ENCODE measurements around the gene SLC20A1.

The SLC20A1 gene

DNA sequence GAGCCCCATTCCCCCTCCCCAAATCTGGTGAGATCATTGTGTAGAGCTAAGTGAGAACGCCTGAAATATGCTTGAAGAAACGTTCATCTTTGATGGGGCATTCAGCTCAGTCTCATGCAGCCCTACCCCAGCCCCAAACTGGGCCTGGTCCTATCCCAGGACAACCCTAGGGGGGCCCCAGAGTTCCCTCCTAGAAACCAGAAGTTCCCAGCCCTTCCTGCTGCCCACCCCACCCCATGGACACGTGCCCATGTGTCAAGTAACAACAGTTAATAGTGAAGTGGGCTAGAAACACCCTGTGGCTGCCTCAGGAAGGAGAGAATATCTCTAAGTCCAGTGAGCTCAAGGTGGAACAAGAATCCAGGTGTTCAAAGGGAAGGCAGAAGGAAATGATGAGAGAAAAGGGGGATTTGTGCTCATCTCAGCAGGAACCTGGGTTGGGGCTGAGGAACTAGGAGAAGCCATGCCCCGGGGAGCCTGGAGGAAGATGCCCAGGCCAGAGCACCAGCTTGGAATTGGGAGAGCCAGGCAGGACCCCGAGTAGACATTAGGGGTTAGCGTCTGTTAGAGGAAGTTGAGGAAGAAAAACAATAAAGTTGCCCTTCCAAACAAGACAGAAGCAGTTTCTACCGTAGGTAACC lies 20.1 kb upstream of the SLC20A1 start:
- DNase-seq (ENCODE audit: low spot score), result no peak

DNA sequence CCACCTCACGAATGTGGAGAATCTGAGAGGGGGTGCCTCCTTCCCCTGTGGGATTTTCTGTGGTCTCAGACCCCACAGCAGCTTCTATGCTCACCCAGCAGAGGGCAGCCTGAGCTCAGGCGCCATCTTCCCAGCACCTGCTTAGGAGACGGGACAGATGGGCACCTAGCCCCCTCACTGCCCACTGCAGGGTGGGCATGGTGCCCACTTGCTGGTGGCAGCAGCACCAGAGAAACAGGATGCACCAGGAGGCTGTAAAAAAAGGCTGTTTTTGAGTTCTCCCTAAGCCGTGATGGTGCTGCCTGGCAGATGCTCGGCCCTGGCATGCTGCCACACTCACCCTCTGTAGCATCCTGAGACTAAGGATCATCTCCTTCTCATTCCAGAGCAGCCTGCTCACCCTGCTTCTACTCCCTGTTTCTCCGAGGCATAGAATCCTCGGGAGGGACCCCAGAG lies 19.1 kb upstream of the SLC20A1 start:
- peak; percentile 86 for DNase-seq (ENCODE audit: low spot score)

DNA sequence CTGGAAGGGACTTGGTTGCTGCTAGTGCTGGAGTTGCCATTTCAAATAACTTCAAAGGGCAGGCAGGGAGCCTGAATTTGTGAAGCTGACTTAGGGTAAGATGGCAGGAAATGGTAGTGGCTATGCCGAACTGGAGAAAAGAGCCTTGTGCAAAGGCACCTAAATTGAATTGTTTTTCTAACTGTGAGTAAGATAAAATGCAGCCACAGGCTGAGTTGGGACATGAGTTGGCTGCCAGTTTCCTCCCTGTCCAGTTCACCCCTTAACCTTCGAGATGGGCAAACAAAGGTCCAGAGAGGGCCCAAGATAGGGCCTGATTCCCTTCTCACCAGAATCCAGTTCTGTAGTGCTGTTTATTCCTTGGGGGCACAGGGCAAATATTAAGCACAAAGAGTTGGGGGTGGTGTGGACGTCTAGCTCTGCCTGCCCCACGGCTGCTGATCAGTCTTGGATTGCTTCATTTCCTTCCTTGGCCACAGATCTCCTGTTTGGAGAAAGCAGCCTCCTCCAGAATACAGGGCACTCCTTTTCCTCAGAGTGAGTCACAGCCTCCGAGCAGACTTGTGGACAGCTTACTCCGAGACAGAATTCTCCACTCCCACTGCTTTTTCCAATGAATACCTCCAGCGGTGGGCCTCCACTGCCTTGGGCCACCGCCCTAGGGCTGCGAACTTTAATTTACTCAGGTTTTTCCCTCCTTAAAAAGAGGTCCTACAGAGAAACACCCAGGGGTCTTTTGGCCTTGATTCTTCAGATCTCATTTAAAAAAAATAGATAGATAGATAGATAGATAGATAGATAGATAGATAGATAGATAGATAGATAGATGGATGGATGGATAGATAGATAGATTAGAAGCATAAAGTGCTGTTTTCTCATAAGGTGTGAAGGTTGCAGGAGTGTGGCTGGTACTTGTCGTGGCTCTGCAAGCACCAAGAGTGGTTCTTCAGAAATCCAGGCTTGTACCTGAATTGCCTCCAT lies 18.4 kb upstream of the SLC20A1 start:
- peak; percentile 46 for DNase-seq (ENCODE audit: low spot score)

DNA sequence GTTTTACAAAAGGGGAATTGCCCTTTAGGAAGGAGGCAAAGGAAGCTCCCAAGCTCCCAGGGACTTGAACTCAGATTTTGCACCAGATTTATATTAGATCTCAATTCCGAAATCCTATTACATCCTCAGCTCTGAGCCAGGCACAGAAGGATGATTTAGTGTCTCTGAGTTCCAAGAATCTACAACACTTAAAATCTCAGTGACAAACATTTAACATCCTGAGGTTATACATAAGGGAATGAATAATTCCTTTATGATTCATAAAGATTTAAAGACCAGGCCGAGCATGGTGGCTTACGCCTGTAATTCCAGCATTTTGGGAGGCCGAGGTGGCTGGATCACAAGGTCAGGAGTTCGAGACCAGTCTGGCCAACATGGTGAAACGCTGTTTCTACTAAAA lies 16.5 kb upstream of the SLC20A1 start:
- no peak for DNase-seq (ENCODE audit: low spot score)

DNA sequence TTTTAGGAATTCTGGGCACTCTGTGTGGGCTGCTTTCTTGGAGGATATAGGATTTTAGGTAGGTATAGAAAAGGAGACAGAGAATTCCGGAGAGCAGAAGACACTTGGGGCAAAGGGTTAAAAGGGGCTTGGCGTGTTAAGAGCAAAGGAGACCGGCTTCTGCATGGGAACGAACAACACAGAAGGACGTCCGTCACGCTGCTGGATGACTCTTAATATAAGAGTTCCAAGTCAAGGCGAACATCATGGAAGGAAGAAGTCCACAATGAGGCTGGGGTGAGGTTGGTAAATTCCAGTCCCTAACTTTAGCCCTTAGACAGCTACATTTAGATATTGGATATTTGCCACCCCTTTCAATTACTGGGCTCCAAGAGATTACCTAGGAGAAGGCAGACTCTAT lies 15.9 kb upstream of the SLC20A1 start:
- no peak for DNase-seq (ENCODE audit: low spot score)

DNA sequence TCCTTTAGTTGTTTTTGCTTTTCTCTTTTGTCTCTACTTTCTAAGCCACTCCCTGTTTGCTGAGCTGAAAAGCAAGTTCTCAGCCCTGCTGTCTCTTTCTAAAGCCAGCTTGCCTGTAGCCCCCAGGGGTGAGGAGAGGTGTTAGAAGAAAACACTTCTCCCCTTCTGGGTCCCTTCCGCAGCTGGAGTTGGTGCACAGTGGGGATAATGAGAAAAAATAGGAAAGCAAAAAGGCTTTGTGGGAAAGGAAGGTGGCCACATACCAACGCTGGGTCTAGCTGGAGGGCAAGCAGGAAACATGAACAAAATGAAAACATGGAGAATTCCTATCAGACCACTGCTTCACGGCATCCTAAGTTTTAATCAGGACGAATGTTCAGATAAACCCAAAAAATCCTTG lies 15.5 kb upstream of the SLC20A1 start:
- no peak for DNase-seq (ENCODE audit: low spot score)

DNA sequence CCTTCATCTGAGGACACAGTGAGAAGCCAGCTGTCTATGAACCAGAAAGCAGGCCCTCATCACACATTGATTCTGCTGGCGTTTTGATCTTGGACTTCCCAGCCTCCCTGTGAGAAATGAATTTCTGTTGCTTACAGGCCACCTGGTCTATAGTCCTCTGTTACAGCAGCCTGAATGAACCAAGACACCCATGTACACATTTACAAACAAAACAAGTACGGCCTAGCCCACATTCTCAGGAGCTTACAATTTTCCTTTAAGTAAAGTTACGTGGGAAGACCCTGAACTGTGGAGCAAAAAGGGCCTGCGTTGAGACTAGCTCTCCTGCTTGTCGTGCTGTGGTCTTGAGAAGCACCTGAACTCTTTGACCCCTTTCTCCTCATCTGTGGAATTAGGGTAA lies 12.0 kb upstream of the SLC20A1 start:
- no peak for DNase-seq (ENCODE audit: low spot score)

DNA sequence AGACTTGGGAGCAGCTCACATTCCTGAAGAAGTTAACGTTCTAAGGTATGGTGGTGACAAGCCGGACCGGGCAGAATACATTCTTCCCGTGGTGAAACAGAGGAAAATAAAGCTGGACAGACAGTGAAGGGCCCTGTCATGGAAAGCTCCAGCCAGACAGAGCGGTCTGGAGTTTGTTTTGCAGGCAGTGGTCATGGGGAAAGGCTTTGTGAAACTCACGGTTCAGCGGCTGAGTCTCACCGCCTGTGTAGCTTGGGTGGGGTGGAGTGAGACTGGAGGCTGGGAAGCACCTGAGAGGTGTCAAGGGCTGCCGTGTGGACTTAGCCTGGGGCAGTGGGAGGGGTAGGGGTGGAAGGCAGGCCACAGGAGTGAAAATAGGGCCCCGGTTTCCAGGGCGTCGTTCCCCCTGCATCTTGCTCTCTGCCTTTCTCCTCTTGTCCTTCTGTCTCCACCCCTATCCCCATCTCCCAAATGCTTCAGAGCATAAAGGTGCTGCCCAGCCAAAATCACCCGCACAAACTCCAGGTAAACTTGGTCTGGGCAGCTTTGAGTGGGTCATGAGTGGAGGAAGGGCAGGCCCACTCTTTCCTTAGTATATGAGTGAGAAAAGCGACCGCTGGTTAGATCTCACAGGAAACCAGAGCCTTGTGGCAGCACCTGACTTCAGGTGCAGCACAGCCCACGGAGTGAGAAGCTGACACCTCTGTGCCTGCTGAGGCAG lies 11.4 kb upstream of the SLC20A1 start:
- DNase-seq (ENCODE audit: low spot score), result no peak

DNA sequence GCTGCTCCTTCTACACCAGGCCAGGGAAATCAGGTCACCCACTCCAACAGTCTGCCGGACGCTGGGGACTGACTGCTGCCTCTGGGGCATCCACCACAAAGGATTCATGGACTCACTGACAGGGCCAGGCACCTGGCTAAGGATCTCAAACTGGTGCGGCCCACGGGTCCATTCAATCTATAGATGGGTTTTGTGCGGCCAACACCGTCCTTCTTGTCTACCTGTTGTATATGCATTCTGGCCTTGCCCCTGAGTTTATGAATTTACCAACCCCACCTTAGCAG lies 10.9 kb upstream of the SLC20A1 start:
- no peak for DNase-seq (ENCODE audit: low spot score)

DNA sequence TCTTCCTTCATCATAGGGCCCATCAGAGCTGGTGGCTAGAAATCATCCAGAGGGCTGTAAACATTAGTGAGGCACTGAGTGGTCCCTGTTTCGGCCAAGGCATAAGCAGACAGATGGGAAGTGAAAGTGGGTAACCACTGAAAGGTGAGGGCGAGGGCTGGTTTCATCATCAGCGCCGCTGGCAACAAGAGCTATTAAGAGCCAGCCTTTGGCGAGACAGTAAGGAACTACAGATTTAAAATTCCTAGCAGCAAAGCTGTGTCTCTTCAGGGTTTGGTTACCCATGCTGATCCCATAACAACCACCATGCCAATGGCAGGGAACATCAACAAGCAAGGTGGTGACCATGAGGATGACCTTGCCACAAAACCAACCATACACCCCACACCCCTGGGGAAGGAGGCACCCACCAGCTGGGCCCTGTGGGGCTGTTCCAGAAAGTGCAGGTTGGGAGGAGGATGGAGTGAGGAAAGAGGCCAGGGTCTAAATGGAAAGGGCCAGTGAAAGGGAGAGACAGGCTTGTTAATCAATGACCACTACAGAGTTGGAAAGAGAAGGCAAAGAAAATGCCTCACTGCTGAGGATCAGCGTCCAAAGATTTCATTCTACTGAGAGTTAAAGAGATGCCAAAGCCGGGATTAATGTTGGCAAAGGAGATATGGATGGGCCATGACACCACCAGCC lies 9.0 kb upstream of the SLC20A1 start:
- no peak for DNase-seq (ENCODE audit: low spot score)

DNA sequence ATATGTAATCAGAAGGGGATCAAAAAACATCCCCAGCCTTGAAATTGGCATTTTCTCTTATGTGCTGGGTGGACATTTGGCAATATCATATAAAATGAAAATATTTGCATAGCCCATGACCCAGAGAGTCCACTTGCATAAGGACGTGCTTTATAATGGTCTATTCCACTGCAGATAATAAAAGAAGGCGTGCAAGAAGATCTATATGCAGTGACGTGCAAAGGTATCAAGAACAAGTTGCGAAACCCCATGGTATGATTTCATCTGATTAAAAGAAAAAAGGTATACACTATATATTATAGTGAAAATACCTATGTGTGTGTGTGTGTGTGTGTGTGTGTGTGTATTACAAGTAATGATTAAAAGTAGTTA lies 8.5 kb upstream of the SLC20A1 start:
- DNase-seq (ENCODE audit: low spot score), result no peak

DNA sequence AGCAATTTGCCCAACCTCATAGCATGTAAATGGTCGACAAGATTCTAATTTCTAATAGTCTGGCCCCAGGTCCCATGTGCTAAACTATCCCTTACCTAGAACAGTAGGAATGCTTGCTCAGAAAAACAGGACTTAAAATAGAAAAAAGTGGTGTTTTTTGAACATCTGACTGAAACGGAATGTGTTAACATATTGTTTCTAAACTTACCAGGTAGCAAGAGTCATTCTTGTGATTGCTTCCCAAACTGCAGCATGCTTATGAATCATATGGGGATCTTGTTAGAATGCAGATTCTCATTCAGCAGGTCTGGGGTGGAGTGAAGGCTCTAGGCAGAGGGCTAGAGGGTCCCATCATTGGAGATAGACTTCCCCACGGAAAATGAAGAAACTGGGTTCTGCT lies 5.8 kb upstream of the SLC20A1 start:
- no peak for DNase-seq (ENCODE audit: low spot score)

DNA sequence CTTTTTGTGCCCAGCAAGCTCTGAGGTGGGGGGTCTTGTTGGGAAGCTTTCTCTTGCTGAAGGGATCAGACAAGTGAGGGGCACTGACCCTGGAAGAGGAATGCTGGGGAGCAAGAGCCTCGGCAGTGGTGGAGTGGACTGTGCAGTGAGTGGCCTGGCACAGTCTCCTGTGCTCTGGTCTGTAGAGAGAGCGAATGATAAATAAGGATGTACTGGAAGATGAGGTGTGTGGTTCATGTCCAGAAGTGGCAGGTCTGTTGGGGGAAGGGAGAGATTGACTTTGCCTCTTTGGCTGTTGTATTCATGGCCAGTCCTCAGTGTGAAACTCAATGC lies 5.3 kb upstream of the SLC20A1 start:
- no peak for DNase-seq (ENCODE audit: low spot score)

DNA sequence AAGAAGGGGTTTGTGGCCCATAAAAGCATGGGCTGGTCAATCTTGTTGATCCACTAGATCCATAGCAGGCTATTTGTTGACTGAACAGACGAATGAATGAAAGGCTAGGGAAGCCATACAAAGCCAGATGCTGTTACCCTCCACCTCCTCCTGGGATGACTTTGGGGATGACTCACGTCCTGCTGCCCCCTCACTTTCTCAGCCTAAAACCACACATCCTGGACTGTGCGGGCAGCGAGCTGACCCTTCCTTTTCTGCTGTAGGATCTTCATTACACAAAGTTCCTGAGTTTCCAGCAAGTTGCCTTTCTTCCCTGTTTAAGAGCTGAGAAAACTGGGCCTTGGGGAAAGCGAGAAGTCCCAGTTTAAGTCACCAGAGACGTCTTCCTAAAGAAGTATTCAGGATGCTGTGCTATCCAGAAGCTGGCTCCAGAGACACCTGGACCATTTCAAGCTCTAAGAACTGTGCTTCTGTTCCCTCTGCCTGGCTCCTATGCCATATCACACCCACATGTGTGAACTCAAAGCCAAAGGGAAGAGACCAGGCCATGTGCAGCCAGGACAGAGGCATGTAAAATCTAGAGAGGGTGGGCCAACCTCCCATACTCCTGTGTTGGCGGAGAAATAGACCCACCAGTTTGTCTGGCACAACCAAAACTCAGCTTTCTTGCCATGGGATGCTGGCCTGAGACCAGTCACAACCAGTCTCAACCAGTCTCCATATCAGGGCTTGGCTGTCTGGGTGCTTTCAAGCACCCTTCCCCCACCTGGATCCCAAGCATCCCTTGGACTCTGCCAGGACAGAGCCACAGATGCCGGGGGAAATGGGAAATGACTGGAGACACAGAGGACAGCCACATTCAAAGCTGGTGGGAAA lies 4.7 kb upstream of the SLC20A1 start:
- no peak for DNase-seq (ENCODE audit: low spot score)

DNA sequence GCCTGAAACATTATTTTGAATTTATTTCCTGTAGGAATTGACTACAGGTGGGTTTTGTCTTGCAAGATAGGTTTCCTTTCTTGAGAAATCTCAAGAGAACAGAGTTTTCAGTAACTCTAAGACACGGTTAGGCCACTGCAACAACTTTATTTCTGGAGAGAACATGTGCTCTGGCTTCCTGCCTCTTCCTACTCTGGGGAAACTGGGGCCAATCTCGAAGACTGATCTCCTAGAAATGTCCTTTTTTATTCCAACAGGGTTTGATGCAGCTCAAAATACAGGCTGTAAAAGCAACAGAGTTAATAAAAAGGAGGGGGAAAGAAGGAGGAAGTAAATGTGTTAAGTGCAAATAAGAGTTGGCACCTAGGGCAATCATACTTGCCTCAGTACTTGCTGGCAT lies 4.0 kb upstream of the SLC20A1 start:
- DNase-seq (ENCODE audit: low spot score), result no peak

DNA sequence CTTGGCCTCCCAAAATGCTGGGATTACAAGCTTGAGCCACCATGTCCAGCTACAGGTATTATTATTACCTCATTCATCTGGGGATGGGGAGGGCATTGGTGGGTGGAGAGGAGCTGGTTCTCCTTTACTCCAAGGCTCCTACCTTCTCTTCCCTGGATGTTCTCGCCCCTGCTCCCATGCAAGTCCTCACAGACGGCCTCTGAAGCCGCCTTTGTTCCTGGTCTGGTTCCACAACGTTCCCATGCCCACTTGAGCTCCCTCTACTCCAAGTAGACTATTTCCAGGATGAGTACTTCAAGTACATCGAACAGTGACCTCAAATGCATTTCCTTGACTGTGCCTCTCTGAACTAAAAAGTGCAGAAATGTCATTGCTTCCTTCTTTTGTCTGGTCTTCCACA lies 3.2 kb upstream of the SLC20A1 start:
- no peak for DNase-seq (ENCODE audit: low spot score)

DNA sequence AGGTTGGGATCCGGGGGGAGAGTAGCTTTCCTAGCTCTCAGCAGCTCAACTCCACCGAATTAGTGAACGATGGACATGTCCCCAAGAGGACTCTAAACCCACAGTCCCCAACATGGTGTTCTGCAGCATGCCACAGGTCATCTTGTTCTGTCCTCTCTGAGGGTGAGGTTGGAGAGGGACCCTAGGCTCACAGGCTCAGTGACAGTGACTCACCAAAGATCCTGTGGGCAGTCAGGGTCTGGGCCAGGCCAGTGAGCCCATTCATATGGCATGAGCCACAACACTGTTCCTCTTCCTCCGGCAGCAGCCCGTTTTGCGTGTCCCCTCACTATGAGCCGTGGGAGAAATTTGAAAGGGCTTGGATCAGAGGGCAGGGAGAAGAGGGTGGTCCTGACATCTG lies 2.8 kb upstream of the SLC20A1 start:
- no peak for DNase-seq (ENCODE audit: low spot score)

DNA sequence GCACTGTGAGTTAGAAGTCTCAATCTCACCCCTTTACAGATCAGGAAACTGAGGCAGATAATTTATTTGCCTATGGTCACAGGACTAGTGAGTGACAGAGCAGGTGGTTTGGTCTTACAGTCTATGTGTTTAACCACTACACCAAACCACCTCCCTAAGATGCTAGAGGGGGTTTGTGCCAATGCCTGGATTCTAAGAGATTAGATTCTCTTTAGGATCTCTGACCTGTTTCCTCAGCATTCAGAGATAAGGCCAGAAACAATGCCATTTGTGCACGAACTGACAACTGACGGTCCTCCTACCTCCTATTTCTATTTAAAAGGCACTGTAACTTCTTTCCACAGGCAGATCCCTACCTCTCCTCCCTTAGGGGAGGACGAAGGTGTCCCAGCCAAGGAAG lies 2.3 kb upstream of the SLC20A1 start:
- DNase-seq (ENCODE audit: low spot score), result no peak

DNA sequence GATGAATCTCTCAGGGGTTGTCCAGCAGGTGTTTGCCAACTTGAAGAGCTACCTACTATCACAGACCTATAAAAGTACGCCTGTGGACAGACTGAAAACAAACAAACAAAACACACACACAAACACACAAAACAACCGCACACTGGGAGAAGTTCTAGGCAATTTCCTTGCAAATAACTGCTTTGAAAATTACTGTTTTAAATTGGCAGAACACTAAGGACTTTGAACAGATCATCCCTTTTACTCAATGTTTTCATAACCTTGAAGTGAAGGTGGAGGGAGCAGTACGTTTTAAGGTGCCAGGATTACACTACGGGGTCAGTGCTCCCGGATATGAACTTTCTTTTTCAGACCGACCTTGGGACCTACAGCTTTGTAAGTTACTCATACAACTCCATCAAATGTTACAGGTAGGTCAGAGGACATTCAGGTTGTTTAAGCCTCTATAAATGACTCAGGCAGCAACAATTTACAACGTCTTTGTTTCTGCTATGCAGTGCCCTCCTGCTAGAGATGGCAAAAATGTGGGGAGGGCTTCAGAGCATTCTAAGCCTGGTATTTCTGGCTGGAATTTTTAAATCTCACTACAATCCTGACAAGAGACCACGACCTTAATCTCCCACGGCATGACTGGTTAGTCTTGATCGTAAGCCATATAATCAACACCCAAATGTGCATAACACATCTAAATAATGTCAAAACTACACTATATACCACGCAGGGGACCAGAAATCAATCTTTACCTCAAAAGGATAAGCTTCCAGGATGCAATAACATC lies 1.4 kb upstream of the SLC20A1 start:
- DNase-seq (ENCODE audit: low spot score), result no peak

DNA sequence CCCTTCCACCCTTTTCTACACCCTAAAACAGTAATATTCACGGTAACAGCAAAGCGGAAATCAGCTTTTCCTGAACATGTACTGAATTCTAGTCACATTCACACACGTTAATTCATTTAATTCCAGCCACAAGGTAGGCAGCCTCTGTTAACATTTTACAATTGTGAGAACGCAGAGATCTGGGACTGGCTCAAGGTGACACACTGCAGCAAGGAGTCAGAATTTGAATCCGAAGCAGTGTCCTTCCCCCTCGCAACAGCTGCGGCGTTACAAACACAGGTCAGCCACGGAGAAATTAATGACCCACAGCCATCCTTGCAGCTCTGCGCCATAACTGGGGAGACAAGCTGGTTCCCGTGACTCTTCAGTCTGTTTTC lies 818 bp upstream of the SLC20A1 start:
- no peak for DNase-seq (ENCODE audit: low spot score)

Measured in Ammon's horn (tissue), 1 donor.